Stimulated activated CD8-positive, alpha-beta memory T cell treated with anti-CD3 and anti-CD28 coated beads, Interleukin-7, amount 100 ng/mL, for 48 hours (primary cell): ENCODE results near the gene CBX3.
A peak's percentile ranks its signal among the peaks of the same experiment; 100 is the strongest.
"Not testable (repeated sequence)": the region's sequence is repeated elsewhere in the genome, so short reads cannot be mapped to it uniquely, and the experiment has no call there.

Source experiments
- DNase-seq, 2 donors: peaks; one replicate each; pipeline ENCODE4 v3.0.0-alpha.2; 2020; ENCODE audit warnings: low read depth in 1 of 2; ENCODE audit errors: extremely low read depth in 1 of 2

Gene CBX3

GRCh38 chr7:26200444-26201246, 900 bp upstream of the CBX3 start, which contains the start of gene HNRNPA2B1:
Gene HNRNPA2B1, minus strand, starts transcription at chr7:26200746. Its CDS starts 169 bp downstream, at chr7:26200577.
- DNase-seq: peak; percentile 94 to 95

- peak in 1 of 2 donors; percentile 41 for DNase-seq
These were observed 760 bp downstream of the CBX3 start for GRCh38 chr7:26202019-26202990.

GRCh38 chr7:26203016-26203415, 1.5 kb downstream of the CBX3 start:
- no peak for DNase-seq

- DNase-seq: no peak
These were observed 6.5 kb downstream of the CBX3 start for GRCh38 chr7:26208040-26208439.

- no peak for DNase-seq
These were observed 11.6 kb downstream of the CBX3 start for GRCh38 chr7:26212921-26213718.

- DNase-seq: no peak
These were observed 12.4 kb downstream of the CBX3 start for GRCh38 chr7:26213807-26214515.

- no peak for DNase-seq
These were observed 14.5 kb downstream of the CBX3 start for GRCh38 chr7:26216049-26216448.

- no peak for DNase-seq
These were observed 22.8 kb downstream of the CBX3 start for GRCh38 chr7:26224359-26224758.

GRCh38 chr7:26227987-26228386, 26.4 kb downstream of the CBX3 start:
- DNase-seq: no peak

GRCh38 chr7:26233902-26234511, 32.5 kb downstream of the CBX3 start:
- DNase-seq: no peak

GRCh38 chr7:26237035-26237807, 35.7 kb downstream of the CBX3 start:
- DNase-seq: no peak

- DNase-seq: no peak
These were observed 36.5 kb downstream of the CBX3 start for GRCh38 chr7:26238032-26238431.

- DNase-seq: no peak
These were observed 43.6 kb downstream of the CBX3 start for GRCh38 chr7:26245150-26245549.

GRCh38 chr7:26250239-26250638, 48.7 kb downstream of the CBX3 start:
- DNase-seq: no peak

GRCh38 chr7:26261866-26262265, 60.3 kb downstream of the CBX3 start:
- DNase-seq: not testable (repeated sequence)
